ENCODE measurements around the gene C10orf67. TPM values are rescaled to one million over a fixed set of nuclear protein-coding genes. Genes with fewer than 3 reads are reported as not detected.

The C10orf67 gene
- total and polyA plus RNA-seq, 2 of the 8 experiments (the other 6 are each of a cell fraction or from before 2014, with no cell fraction given), result 0.05 to 0.11 TPM

- Histone ChIP-seq H3K79me1 (ENCODE audit: low read depth, low read length) (no peaks in the 10 kb centered on the region), H3K23ac (ENCODE audit: insufficient read length) (no peak overlapping the region), H3K4me1 (replicated peaks in 1 of 4; ENCODE audit: control insufficient read depth in 3 of 4, insufficient read depth in 4 of 4, low read length in 3 of 4) (peaks cover 2 to 13% (median 7%) of the 10 kb centered on the region in 4 experiments; a peak in 6 of 7 replicates), H2AFZ (ENCODE audit: low read length) (no peak overlapping the region), H3K56ac (replicated peaks; ENCODE audit: insufficient read length, low read depth, low read length) (no peak overlapping the region), H2AK5ac (ENCODE audit: low read depth, low read length) (no peak overlapping the region), H4K5ac (ENCODE audit: insufficient read length, low read depth, low read length) (no peak overlapping the region), H2BK120ac (replicated peaks; ENCODE audit: low read depth, low read length) (no peak overlapping the region), H2BK20ac (ENCODE audit: low read length) (no peak overlapping the region), H4K8ac (ENCODE audit: extremely low read depth, insufficient read depth, low read length) (no peak overlapping the region), H3K27ac (ENCODE audit: low read depth, low read length) (no peak overlapping the region), H3K4me3 (ENCODE audit: extremely low read depth in 1 of 4, insufficient read depth in 2 of 4, low read depth in 3 of 4, low read length in 4 of 4) (no peak overlapping the region), H2BK12ac (ENCODE audit: low read depth, low read length) (no peak overlapping the region), H3K4me2 (ENCODE audit: insufficient read depth in 1 of 2, low read depth in 2 of 2, low read length in 2 of 2) (no peak overlapping the region), H3K9ac (replicated peaks in 1 of 4; ENCODE audit: extremely low read depth in 1 of 4, low read depth in 3 of 4, low read length in 3 of 4) (no peak overlapping the region), H3K4ac (replicated peaks; ENCODE audit: insufficient read length, low read depth, low read length) (no peak overlapping the region), H3K27me3 (replicated peaks in 1 of 4; ENCODE audit: control insufficient read depth in 3 of 4, extremely low read depth in 1 of 4, insufficient read depth in 3 of 4, low read length in 3 of 4) (no peaks in the 10 kb centered on the region), H3K9me3 (ENCODE audit: insufficient read depth in 2 of 2, low read depth in 1 of 2, low read length in 1 of 2) (no peaks in the 10 kb centered on the region), H3K18ac (ENCODE audit: extremely low read depth, low read length) (no peak overlapping the region), H3K79me2 (ENCODE audit: control insufficient read depth in 1 of 2, insufficient read depth in 2 of 2, low read length in 2 of 2) (no peaks in the 10 kb centered on the region), H4K20me1 (replicated peaks in 1 of 2; ENCODE audit: control insufficient read depth in 1 of 2, insufficient read depth in 2 of 2, low read length in 2 of 2) (no peaks in the 10 kb centered on the region), H3K14ac (ENCODE audit: insufficient read length) (no peak overlapping the region), H2BK5ac (ENCODE audit: low read depth, low read length) (no peak overlapping the region), H4K91ac (replicated peaks; ENCODE audit: insufficient read length, low read length) (no peak overlapping the region), H3K23me2 (ENCODE audit: low read depth, low read length) (no peaks in the 10 kb centered on the region), H3K36me3 (ENCODE audit: control insufficient read depth in 2 of 4, insufficient read depth in 4 of 4, low read length in 3 of 4) (no peaks in the 10 kb centered on the region), H2BK15ac (ENCODE audit: low read length) (no peak overlapping the region)
- FAIRE-seq (no peak), DNase-seq (ENCODE audit: low read depth in 1 of 2, low spot score in 2 of 2) (no peak)
- ChIA-PET CTCF (ENCODE audit: partially characterized antibody) (interaction anchor here (1.0 to 6.7 kb wide), 3 partner anchors 9 to 372 kb away, joined by 3 to 45 read pairs (median 16); no protein-coding TSS in a partner anchor), POLR2A (ENCODE audit: partially characterized antibody) (interaction anchor here (0.7 kb wide), 1 partner anchor 601 kb away, joined by 3 read pairs; no protein-coding TSS in a partner anchor)
- whole genome bisulfite sequencing, 2 experiments (ENCODE audit: extremely low coverage in 1 of 2, insufficient coverage in 1 of 2, insufficient read length in 1 of 2, insufficient replicate concordance in 2 of 2, low coverage in 1 of 2, low lambda C conversion rate in 2 of 2, missing lambda C conversion rate in 1 of 2), result 100% methylated on average over 2 of the region's 2 CpGs; no CpG with 5 or more reads in 1 of the 2 experiments
- TF ChIP-seq KDM1A (IDR thresholded peaks at IDR 0.05; ENCODE audit: borderline replicate concordance, low read length), result no peak
- TF ChIP-seq SRF (IDR thresholded peaks at IDR 0.05; ENCODE audit: low read depth, low read length), result no peak
- no peak for TF ChIP-seq MAX (IDR thresholded peaks at IDR 0.05)
- no peak for TF ChIP-seq HDAC6 (IDR thresholded peaks at IDR 0.05; ENCODE audit: low read depth, low read length)
- TF ChIP-seq RNF2 (IDR thresholded peaks at IDR 0.05; ENCODE audit: borderline replicate concordance, low read depth, low read length, missing control alignments, poor library complexity, severe bottlenecking), result no peak
- no peak for TF ChIP-seq CBX8 (IDR thresholded peaks at IDR 0.05; ENCODE audit: borderline replicate concordance, low read depth, low read length)
- no peak for TF ChIP-seq TCF12 (IDR thresholded peaks at IDR 0.05; ENCODE audit: low read depth, low read length)
- TF ChIP-seq MAFK (IDR thresholded peaks at IDR 0.05; ENCODE audit: low read depth, low read length), result no peak
- TF ChIP-seq EZH2 (IDR thresholded peaks at IDR 0.05; ENCODE audit: low read depth, low read length, severe bottlenecking), result no peak
- TF ChIP-seq ZNF274 (IDR thresholded peaks at IDR 0.05; ENCODE audit: borderline replicate concordance, extremely low read depth, low read length), result no peak
- TF ChIP-seq EGR1 (IDR thresholded peaks at IDR 0.05; ENCODE audit: borderline replicate concordance, low read depth, low read length), result no peak
- TF ChIP-seq RFX5 (IDR thresholded peaks at IDR 0.05; ENCODE audit: borderline replicate concordance, low read depth, low read length), result no peak
- TF ChIP-seq JUN (IDR thresholded peaks at IDR 0.05; ENCODE audit: low read depth, low read length), result no peak
Measured at GRCh38 chr10:23284674-23285335, 59.8 kb downstream of the C10orf67 start.

Measured in H1 (cell line).